ENCODE results near the gene MRC2.

Gene MRC2

DNA sequence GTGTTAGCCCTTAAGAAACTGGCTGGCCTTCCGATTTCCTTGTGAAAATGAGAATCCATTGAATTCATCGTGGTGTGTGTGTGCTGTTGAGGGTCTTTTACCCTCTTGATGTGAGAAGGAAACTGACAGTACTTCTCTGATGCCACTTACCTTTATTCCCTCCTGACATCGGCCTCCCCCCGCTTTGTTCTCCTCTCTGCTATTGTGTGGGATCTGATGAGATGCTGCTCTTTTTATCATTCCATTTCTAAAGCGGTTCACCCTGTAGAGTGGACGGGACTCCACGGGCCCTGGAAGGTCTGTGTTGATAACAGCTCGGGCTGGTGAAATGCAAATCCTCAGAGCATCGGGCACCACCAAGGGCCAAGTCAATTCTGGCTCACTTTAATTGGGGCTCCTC is 110.8 kb downstream of the MRC2 start:
- no peak for ATAC-seq
- TF ChIP-seq GLIS3 (CRISPR knock-in tag; IDR thresholded peaks at IDR 0.05) (no peak), ESRRG (CRISPR knock-in tag; IDR thresholded peaks at IDR 0.05) (no peak), ZNF8 (CRISPR knock-in tag; IDR thresholded peaks at IDR 0.05) (no peak), OSR1 (CRISPR knock-in tag; IDR thresholded peaks at IDR 0.05) (no peak), ZFP30 (CRISPR knock-in tag; IDR thresholded peaks at IDR 0.05) (no peak), ARNTL (CRISPR knock-in tag; IDR thresholded peaks at IDR 0.05; ENCODE audit: borderline replicate concordance, low read depth) (no peak), ZNF70 (CRISPR knock-in tag; IDR thresholded peaks at IDR 0.05) (no peak), CSDC2 (CRISPR knock-in tag; IDR thresholded peaks at IDR 0.05) (no peak)
- TF ChIP-seq, protein P1, sequence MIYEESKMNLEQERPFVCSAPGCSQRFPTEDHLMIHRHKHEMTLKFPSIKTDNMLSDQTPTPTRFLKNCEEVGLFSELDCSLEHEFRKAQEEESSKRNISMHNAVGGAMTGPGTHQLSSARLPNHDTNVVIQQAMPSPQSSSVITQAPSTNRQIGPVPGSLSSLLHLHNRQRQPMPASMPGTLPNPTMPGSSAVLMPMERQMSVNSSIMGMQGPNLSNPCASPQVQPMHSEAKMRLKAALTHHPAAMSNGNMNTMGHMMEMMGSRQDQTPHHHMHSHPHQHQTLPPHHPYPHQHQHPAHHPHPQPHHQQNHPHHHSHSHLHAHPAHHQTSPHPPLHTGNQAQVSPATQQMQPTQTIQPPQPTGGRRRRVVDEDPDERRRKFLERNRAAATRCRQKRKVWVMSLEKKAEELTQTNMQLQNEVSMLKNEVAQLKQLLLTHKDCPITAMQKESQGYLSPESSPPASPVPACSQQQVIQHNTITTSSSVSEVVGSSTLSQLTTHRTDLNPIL (CRISPR knock-in tag; IDR thresholded peaks at IDR 0.05; ENCODE audit: low read depth) = no peak

DNA sequence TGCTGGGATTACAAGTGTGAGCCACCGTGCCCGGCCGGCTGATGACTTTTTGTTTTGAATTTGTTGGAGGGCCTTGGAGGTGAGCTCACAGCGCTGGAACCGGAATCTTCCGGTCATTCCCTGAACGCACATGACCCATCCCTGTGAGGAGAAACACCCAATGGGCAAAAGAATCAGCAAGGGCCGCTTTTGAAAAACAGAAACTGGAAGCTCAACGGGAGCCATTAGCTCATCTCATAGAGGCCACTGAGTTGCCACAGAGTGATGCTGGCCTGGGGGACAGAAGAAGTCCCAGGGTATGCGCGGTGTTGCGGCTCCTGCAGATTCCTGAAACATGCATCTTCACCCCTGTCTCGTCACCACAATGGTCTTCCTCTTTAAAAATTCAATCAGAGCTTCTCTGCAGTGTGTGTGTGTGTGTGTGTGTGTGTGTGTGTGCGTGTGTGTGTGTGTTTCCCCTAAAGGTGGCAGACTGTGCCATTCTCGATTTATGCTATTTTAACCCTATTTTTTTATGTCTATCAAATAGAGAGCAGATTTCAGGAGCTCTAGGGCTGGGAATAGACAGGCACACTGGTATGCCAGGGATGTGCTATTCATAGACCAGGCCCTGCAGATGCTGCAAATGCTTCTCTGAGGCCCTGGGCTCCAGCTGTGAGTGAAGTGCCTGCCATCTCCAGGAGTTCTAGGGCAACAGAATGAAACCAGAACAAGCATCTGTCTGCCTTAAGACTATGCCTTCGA is 112.3 kb downstream of the MRC2 start:
- TF ChIP-seq ZNF70 (CRISPR knock-in tag; IDR thresholded peaks at IDR 0.05) (no peak), SNAI2 (CRISPR knock-in tag; IDR thresholded peaks at IDR 0.05) (no peak), CSDC2 (CRISPR knock-in tag; IDR thresholded peaks at IDR 0.05) (no peak), RARB (CRISPR knock-in tag; IDR thresholded peaks at IDR 0.05) (no peak), ISL1 (CRISPR knock-in tag; IDR thresholded peaks at IDR 0.05) (no peak), TCF4 (CRISPR knock-in tag; IDR thresholded peaks at IDR 0.05; ENCODE audit: borderline replicate concordance) (no peak), TOX (CRISPR knock-in tag; IDR thresholded peaks at IDR 0.05; ENCODE audit: borderline replicate concordance) (no peak), ZFP3 (CRISPR knock-in tag; IDR thresholded peaks at IDR 0.05) (no peak), ZC3H10 (CRISPR knock-in tag; IDR thresholded peaks at IDR 0.05) (no peak), PPARA (CRISPR knock-in tag; IDR thresholded peaks at IDR 0.05; ENCODE audit: borderline replicate concordance) (no peak), ESRRG (CRISPR knock-in tag; IDR thresholded peaks at IDR 0.05) (no peak)
- TF ChIP-seq, protein P1 (CRISPR knock-in tag; IDR thresholded peaks at IDR 0.05; ENCODE audit: low read depth) = no peak
- TF ChIP-seq, protein P2, sequence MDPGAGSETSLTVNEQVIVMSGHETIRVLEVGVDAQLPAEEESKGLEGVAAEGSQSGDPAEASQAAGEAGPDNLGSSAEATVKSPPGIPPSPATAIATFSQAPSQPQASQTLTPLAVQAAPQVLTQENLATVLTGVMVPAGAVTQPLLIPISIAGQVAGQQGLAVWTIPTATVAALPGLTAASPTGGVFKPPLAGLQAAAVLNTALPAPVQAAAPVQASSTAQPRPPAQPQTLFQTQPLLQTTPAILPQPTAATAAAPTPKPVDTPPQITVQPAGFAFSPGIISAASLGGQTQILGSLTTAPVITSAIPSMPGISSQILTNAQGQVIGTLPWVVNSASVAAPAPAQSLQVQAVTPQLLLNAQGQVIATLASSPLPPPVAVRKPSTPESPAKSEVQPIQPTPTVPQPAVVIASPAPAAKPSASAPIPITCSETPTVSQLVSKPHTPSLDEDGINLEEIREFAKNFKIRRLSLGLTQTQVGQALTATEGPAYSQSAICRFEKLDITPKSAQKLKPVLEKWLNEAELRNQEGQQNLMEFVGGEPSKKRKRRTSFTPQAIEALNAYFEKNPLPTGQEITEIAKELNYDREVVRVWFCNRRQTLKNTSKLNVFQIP (CRISPR knock-in tag; IDR thresholded peaks at IDR 0.05; ENCODE audit: borderline replicate concordance, low read depth) = no peak
- TF ChIP-seq, protein P3, sequence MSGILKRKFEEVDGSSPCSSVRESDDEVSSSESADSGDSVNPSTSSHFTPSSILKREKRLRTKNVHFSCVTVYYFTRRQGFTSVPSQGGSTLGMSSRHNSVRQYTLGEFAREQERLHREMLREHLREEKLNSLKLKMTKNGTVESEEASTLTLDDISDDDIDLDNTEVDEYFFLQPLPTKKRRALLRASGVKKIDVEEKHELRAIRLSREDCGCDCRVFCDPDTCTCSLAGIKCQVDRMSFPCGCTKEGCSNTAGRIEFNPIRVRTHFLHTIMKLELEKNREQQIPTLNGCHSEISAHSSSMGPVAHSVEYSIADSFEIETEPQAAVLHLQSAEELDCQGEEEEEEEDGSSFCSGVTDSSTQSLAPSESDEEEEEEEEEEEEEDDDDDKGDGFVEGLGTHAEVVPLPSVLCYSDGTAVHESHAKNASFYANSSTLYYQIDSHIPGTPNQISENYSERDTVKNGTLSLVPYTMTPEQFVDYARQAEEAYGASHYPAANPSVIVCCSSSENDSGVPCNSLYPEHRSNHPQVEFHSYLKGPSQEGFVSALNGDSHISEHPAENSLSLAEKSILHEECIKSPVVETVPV (CRISPR knock-in tag; IDR thresholded peaks at IDR 0.05) = no peak
- TF ChIP-seq, protein P4, sequence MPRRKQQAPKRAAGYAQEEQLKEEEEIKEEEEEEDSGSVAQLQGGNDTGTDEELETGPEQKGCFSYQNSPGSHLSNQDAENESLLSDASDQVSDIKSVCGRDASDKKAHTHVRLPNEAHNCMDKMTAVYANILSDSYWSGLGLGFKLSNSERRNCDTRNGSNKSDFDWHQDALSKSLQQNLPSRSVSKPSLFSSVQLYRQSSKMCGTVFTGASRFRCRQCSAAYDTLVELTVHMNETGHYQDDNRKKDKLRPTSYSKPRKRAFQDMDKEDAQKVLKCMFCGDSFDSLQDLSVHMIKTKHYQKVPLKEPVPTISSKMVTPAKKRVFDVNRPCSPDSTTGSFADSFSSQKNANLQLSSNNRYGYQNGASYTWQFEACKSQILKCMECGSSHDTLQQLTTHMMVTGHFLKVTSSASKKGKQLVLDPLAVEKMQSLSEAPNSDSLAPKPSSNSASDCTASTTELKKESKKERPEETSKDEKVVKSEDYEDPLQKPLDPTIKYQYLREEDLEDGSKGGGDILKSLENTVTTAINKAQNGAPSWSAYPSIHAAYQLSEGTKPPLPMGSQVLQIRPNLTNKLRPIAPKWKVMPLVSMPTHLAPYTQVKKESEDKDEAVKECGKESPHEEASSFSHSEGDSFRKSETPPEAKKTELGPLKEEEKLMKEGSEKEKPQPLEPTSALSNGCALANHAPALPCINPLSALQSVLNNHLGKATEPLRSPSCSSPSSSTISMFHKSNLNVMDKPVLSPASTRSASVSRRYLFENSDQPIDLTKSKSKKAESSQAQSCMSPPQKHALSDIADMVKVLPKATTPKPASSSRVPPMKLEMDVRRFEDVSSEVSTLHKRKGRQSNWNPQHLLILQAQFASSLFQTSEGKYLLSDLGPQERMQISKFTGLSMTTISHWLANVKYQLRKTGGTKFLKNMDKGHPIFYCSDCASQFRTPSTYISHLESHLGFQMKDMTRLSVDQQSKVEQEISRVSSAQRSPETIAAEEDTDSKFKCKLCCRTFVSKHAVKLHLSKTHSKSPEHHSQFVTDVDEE (CRISPR knock-in tag; IDR thresholded peaks at IDR 0.05) = no peak
- TF ChIP-seq, protein P5, sequence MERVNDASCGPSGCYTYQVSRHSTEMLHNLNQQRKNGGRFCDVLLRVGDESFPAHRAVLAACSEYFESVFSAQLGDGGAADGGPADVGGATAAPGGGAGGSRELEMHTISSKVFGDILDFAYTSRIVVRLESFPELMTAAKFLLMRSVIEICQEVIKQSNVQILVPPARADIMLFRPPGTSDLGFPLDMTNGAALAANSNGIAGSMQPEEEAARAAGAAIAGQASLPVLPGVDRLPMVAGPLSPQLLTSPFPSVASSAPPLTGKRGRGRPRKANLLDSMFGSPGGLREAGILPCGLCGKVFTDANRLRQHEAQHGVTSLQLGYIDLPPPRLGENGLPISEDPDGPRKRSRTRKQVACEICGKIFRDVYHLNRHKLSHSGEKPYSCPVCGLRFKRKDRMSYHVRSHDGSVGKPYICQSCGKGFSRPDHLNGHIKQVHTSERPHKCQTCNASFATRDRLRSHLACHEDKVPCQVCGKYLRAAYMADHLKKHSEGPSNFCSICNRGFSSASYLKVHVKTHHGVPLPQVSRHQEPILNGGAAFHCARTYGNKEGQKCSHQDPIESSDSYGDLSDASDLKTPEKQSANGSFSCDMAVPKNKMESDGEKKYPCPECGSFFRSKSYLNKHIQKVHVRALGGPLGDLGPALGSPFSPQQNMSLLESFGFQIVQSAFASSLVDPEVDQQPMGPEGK (CRISPR knock-in tag; IDR thresholded peaks at IDR 0.05; ENCODE audit: borderline replicate concordance) = no peak
- peak; percentile 91 for ATAC-seq

All from SK-N-SH treated with all-trans-retinoic acid at 6 μM for 48 hours (cell line).